HCT116 (cell line): ENCODE measurements around the gene RAD54L2. TPM values are rescaled to one million over a fixed set of nuclear protein-coding genes. Genes with fewer than 3 reads are reported as not detected.

Experiments
- ATAC-seq: fragments of 200-7000 bp; cut with Tn5 transposase; 2 replicates; pipeline ENCODE4 v1.9.1; 2020; ENCODE audit warnings: mild to moderate bottlenecking, moderate library complexity
- BruUV-seq: library from RNA; stranded (reverse); fragments of 400-500 nt; replicated peaks from 2 replicates; lab custom pipeline; 2021; lab: Mats Ljungman, UMichigan
- CTCF ChIA-PET: fragments of 300-600 bp; sonication (Branson Sonifier 250); formaldehyde crosslinking; loops from one replicate; lab custom pipeline; 2021; ENCODE audit warnings: antibody characterized with exemption; lab: Charles Lee
- POLR2A ChIA-PET: fragments of 300-600, 350-600 bp; sonication (Branson Sonifier 250); formaldehyde crosslinking; loops from one replicate; lab custom pipeline; 2021; ENCODE audit warnings: antibody characterized with exemption; lab: Charles Lee
- RAD21 ChIA-PET, 2 experiments: fragments of 300-600 bp; sonication (Branson Sonifier 250); formaldehyde crosslinking; loops; one replicate each; lab custom pipeline; 2023; ENCODE audit warnings: low total read pairs in 2 of 2; ENCODE audit not compliant: uncharacterized antibody in 2 of 2, unreplicated experiment in 2 of 2, low non-redundant PET in 1 of 2; lab: Charles Lee
- DNase-seq: peaks from one replicate; pipeline ENCODE4 v3.0.0-alpha.2; 2010; ENCODE audit warnings: low read depth, low spot score
- H2AFZ ChIP-seq: fragments of 200-600 bp; shearing (Covaris generic), sonication (generic); 2 replicates; pipeline ENCODE4 v1.6.1; 2017; ENCODE audit warnings: low read depth, mixed run types, mixed read lengths, antibody characterized with exemption, low read length; ENCODE audit not compliant: poor library complexity, severe bottlenecking
- H3K27ac ChIP-seq: 2 replicates; pipeline ENCODE4 v1.5.1; 2012; ENCODE audit warnings: low read depth, low read length
- H3K27me3 ChIP-seq: fragments of 200-600 bp; sonication (generic); 2 replicates; pipeline ENCODE4 v1.6.1; 2016; ENCODE audit warnings: mixed run types, low read length, mixed read lengths; ENCODE audit not compliant: insufficient read depth
- H3K36me3 ChIP-seq, 2 experiments: fragments of 200-500 bp in 1 of 2; fragments of 200-600 bp in 1 of 2; sonication (Bioruptor generic) in 1 of 2; sonication (generic) in 1 of 2; 2 replicates each; pipeline versions ENCODE4 v1.5.1 to v1.6.1; 2014 to 2016; ENCODE audit warnings: low read length in 2 of 2, inconsistent platforms in 1 of 2, mixed read lengths in 1 of 2, mixed run types in 1 of 2; ENCODE audit not compliant: insufficient read depth in 2 of 2, control insufficient read depth in 1 of 2
- H3K4me1 ChIP-seq, 2 experiments: fragments of 200-600 bp in 1 of 2; sonication (generic) in 1 of 2; 2 replicates each; pipeline versions ENCODE4 v1.5.1 to v1.6.1; 2012 to 2017; ENCODE audit warnings: low read length in 2 of 2, inconsistent platforms in 1 of 2, mild to moderate bottlenecking in 1 of 2, mixed read lengths in 1 of 2, mixed run types in 1 of 2, moderate library complexity in 1 of 2; ENCODE audit not compliant: insufficient read depth in 2 of 2, control insufficient read depth in 1 of 2
- H3K4me2 ChIP-seq: fragments of 200-600 bp; sonication (generic); 2 replicates; pipeline ENCODE4 v1.6.1; 2017; ENCODE audit warnings: mixed run types, low read length, mixed read lengths
- H3K4me3 ChIP-seq, 2 experiments: fragments of 200-600 bp in 1 of 2; sonication (generic) in 1 of 2; replicated peaks in 1 of 2; 2 replicates each; pipeline ENCODE4 v1.5.1; 2011 to 2016; ENCODE audit warnings: low read length in 2 of 2, control low read depth in 1 of 2, low read depth in 1 of 2, mild to moderate bottlenecking in 1 of 2, mixed read lengths in 1 of 2, mixed run types in 1 of 2
- H3K79me2 ChIP-seq: fragments of 200-600 bp; sonication (generic); 2 replicates; pipeline ENCODE4 v1.6.1; 2017; ENCODE audit warnings: mild to moderate bottlenecking, mixed run types, low read length, moderate library complexity, mixed read lengths; ENCODE audit not compliant: insufficient read depth
- H3K9ac ChIP-seq: fragments of 200-600 bp; sonication (generic); 2 replicates; pipeline ENCODE4 v1.6.1; 2016; ENCODE audit warnings: low read length, mixed read lengths
- H3K9me2 ChIP-seq: fragments of 200-600 bp; sonication (generic), shearing (Covaris generic); 2 replicates; pipeline ENCODE4 v1.6.1; 2017; ENCODE audit warnings: mixed run types, mild to moderate bottlenecking, moderate library complexity; ENCODE audit not compliant: insufficient read depth
- H3K9me3 ChIP-seq, 2 experiments: fragments of 200-500 bp in 1 of 2; fragments of 200-600 bp in 1 of 2; sonication (Bioruptor generic) in 1 of 2; sonication (generic) in 1 of 2; 2 replicates each; pipeline ENCODE4 v1.6.1; 2014 to 2017; ENCODE audit warnings: low read length in 2 of 2, mixed read lengths in 2 of 2, inconsistent platforms in 1 of 2, low read depth in 1 of 2, mild to moderate bottlenecking in 1 of 2, mixed run types in 1 of 2, moderate library complexity in 1 of 2; ENCODE audit not compliant: control insufficient read depth in 1 of 2, insufficient read depth in 1 of 2
- H4K20me1 ChIP-seq: fragments of 200-600 bp; sonication (generic), shearing (Covaris generic); 2 replicates; pipeline ENCODE4 v1.6.1; 2017; ENCODE audit warnings: mixed run types, mild to moderate bottlenecking, moderate library complexity; ENCODE audit not compliant: insufficient read depth
- CBX3 ChIP-seq: IDR thresholded peaks from 2 replicates; pipeline ENCODE4 v1.6.1; 2012; ENCODE audit warnings: low read depth
- CEBPB ChIP-seq: IDR thresholded peaks from 2 replicates; pipeline ENCODE4 v1.6.1; 2012; ENCODE audit warnings: low read depth
- EGR1 ChIP-seq: IDR thresholded peaks from 2 replicates; pipeline ENCODE4 v1.6.1; 2012; ENCODE audit warnings: low read depth
- ELF1 ChIP-seq: IDR thresholded peaks from 2 replicates; pipeline ENCODE4 v1.6.1; 2012; ENCODE audit warnings: low read depth, borderline replicate concordance
- EZH2 ChIP-seq: fragments of 200-600 bp; sonication (generic); IDR thresholded peaks from 2 replicates; pipeline ENCODE4 v1.6.1; 2017; ENCODE audit warnings: antibody characterized with exemption, mixed run types
- EZH2phosphoT487 ChIP-seq: fragments of 200-600 bp; IDR thresholded peaks from 2 replicates; pipeline ENCODE4 v1.6.1; 2018; ENCODE audit warnings: antibody characterized with exemption, borderline replicate concordance
- FOSL1 ChIP-seq: IDR thresholded peaks from 2 replicates; pipeline ENCODE4 v1.6.1; 2012; ENCODE audit warnings: low read depth
- JUND ChIP-seq: IDR thresholded peaks from 2 replicates; pipeline ENCODE4 v1.6.1; 2012
- POLR2A ChIP-seq: IDR thresholded peaks from 2 replicates; pipeline ENCODE4 v1.7.0; 2011; ENCODE audit warnings: borderline replicate concordance; ENCODE audit not compliant: insufficient read depth, insufficient read length; ENCODE audit errors: extremely low read depth
- POLR2AphosphoS5 ChIP-seq: IDR thresholded peaks from 2 replicates; pipeline ENCODE4 v1.6.1; 2011; ENCODE audit warnings: mild to moderate bottlenecking, low read depth, low read length, moderate library complexity
- RAD21 ChIP-seq: IDR thresholded peaks from 2 replicates; pipeline ENCODE4 v1.6.1; 2012; ENCODE audit warnings: low read depth, mild to moderate bottlenecking
- SIN3A ChIP-seq: IDR thresholded peaks from 2 replicates; pipeline ENCODE4 v1.6.1; 2012; ENCODE audit warnings: low read depth
- SRF ChIP-seq: IDR thresholded peaks from 2 replicates; pipeline ENCODE4 v1.6.1; 2012; ENCODE audit warnings: low read depth
- TCF7L2 ChIP-seq: IDR thresholded peaks from 2 replicates; pipeline ENCODE4 v1.7.0; 2011; ENCODE audit warnings: borderline replicate concordance, inconsistent platforms; ENCODE audit not compliant: insufficient read depth, insufficient read length; ENCODE audit errors: extremely low read depth
- YY1 ChIP-seq: IDR thresholded peaks from 2 replicates; pipeline ENCODE4 v1.6.1; 2011; ENCODE audit warnings: low read length, low read depth, moderate library complexity, mild to moderate bottlenecking; ENCODE audit not compliant: insufficient replicate concordance; ENCODE audit errors: extremely low read depth
- ZNF274 ChIP-seq: fragments of 200-500 bp; sonication (Bioruptor generic); IDR thresholded peaks from 2 replicates; pipeline ENCODE4 v1.6.1; 2014; ENCODE audit warnings: mild to moderate bottlenecking, low read depth, low read length, inconsistent platforms
- intact Hi-C: fragments of 100-400 bp; cut with micrococcal nuclease; formaldehyde crosslinking; loops from 2 replicates; pipeline ENCODE4 v1.10.0; 2022
- total RNA-seq: library from RNA; stranded (reverse); gene quantifications from one replicate; pipeline ENCODE4 v1.2.1, GENCODE V29; 2021; ENCODE audit not compliant: unreplicated experiment
- TF ChIP-seq, protein P1 (sequence below): IDR thresholded peaks from 2 replicates; pipeline ENCODE4 v1.6.1; 2012
- TF ChIP-seq, protein P2 (sequence below): IDR thresholded peaks from 2 replicates; pipeline ENCODE4 v1.6.1; 2012
- TF ChIP-seq, protein P3 (sequence below), 3 experiments: fragments of 200-600 bp in 1 of 3; sonication (generic) in 1 of 3; IDR thresholded peaks in 2 of 3; conservative IDR thresholded peaks in 1 of 3; 2 replicates each; pipeline ENCODE4 v1.5.1; 2012 to 2017; ENCODE audit warnings: low read depth in 2 of 3, low read length in 2 of 3, antibody characterized with exemption in 1 of 3, borderline replicate concordance in 1 of 3, control low read depth in 1 of 3, mild to moderate bottlenecking in 1 of 3, mixed read lengths in 1 of 3, mixed run types in 1 of 3, moderate library complexity in 1 of 3; ENCODE audit not compliant: insufficient read depth in 1 of 3
- TF ChIP-seq, protein P4 (sequence below): IDR thresholded peaks from 2 replicates; pipeline ENCODE4 v1.6.1; 2012; ENCODE audit warnings: low read depth

RAD54L2 gene
- total RNA-seq, 1 experiment from 2014 or later = 20.2 TPM

DNA sequence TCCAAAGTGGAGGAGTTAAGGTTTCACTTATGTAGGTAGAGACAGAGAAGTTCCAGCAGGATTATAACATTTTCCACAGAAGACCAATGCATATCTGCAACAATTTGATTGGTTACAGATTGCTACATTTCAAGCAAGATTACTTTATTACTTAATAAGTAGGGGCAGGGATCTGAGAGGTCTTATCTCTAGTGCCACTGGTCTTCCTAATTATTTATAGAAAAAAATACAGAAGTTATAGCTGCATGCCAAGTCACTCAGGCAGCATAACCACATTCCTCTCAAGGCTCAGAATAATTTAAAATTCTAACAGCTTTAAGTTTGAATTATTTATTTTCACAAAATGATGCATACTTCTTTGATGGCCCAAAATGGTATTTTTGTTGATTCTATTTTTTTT lies 30.5 kb downstream of the RAD54L2 start:
- POLR2A ChIA-PET = no interaction called here
- intact Hi-C loops = no loop called here

More for the DNA sequence above, 30.5 kb downstream of the RAD54L2 start:
- H3K9ac ChIP-seq = no peak overlapping the region
- no peak for ATAC-seq
- no TSS peak for BruUV-seq
- H2AFZ ChIP-seq = no peak overlapping the region
- peaks cover 55% of the 10 kb centered on the region for H3K79me2 ChIP-seq
- TF ChIP-seq POLR2A = no peak
- no peak for TF ChIP-seq ELF1
- TF ChIP-seq SIN3A = no peak
- TF ChIP-seq CEBPB = no peak
- TF ChIP-seq, protein P1, sequence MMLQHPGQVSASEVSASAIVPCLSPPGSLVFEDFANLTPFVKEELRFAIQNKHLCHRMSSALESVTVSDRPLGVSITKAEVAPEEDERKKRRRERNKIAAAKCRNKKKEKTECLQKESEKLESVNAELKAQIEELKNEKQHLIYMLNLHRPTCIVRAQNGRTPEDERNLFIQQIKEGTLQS = no peak
- TF ChIP-seq POLR2AphosphoS5 = no peak
- TF ChIP-seq, protein P2, sequence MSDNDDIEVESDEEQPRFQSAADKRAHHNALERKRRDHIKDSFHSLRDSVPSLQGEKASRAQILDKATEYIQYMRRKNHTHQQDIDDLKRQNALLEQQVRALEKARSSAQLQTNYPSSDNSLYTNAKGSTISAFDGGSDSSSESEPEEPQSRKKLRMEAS = no peak
- TF ChIP-seq, protein P3, sequence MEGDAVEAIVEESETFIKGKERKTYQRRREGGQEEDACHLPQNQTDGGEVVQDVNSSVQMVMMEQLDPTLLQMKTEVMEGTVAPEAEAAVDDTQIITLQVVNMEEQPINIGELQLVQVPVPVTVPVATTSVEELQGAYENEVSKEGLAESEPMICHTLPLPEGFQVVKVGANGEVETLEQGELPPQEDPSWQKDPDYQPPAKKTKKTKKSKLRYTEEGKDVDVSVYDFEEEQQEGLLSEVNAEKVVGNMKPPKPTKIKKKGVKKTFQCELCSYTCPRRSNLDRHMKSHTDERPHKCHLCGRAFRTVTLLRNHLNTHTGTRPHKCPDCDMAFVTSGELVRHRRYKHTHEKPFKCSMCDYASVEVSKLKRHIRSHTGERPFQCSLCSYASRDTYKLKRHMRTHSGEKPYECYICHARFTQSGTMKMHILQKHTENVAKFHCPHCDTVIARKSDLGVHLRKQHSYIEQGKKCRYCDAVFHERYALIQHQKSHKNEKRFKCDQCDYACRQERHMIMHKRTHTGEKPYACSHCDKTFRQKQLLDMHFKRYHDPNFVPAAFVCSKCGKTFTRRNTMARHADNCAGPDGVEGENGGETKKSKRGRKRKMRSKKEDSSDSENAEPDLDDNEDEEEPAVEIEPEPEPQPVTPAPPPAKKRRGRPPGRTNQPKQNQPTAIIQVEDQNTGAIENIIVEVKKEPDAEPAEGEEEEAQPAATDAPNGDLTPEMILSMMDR (IDR thresholded peaks at IDR 0.05 in 2 of 3, conservative IDR thresholded peaks at IDR 0.05 in 1 of 3; ENCODE audit: borderline replicate concordance in 1 of 3, insufficient read depth in 1 of 3, low read depth in 2 of 3, low read length in 2 of 3) = no peak
- TF ChIP-seq TCF7L2 = no peak
- no peak for TF ChIP-seq CBX3
- no peak for TF ChIP-seq FOSL1
- TF ChIP-seq SRF = no peak
- no peak for TF ChIP-seq YY1
- TF ChIP-seq ZNF274 = no peak
- TF ChIP-seq RAD21 = no peak
- TF ChIP-seq EZH2phosphoT487 = no peak
- TF ChIP-seq, protein P4, sequence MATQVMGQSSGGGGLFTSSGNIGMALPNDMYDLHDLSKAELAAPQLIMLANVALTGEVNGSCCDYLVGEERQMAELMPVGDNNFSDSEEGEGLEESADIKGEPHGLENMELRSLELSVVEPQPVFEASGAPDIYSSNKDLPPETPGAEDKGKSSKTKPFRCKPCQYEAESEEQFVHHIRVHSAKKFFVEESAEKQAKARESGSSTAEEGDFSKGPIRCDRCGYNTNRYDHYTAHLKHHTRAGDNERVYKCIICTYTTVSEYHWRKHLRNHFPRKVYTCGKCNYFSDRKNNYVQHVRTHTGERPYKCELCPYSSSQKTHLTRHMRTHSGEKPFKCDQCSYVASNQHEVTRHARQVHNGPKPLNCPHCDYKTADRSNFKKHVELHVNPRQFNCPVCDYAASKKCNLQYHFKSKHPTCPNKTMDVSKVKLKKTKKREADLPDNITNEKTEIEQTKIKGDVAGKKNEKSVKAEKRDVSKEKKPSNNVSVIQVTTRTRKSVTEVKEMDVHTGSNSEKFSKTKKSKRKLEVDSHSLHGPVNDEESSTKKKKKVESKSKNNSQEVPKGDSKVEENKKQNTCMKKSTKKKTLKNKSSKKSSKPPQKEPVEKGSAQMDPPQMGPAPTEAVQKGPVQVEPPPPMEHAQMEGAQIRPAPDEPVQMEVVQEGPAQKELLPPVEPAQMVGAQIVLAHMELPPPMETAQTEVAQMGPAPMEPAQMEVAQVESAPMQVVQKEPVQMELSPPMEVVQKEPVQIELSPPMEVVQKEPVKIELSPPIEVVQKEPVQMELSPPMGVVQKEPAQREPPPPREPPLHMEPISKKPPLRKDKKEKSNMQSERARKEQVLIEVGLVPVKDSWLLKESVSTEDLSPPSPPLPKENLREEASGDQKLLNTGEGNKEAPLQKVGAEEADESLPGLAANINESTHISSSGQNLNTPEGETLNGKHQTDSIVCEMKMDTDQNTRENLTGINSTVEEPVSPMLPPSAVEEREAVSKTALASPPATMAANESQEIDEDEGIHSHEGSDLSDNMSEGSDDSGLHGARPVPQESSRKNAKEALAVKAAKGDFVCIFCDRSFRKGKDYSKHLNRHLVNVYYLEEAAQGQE = no peak
- TF ChIP-seq EZH2 = no peak
- TF ChIP-seq JUND = no peak
- TF ChIP-seq EGR1 = no peak
- ChIA-PET RAD21 (no interaction called here), CTCF (no interaction called here)
- H3K4me1 ChIP-seq = no peaks in the 10 kb centered on the region
- H3K9me2 ChIP-seq = no peaks in the 10 kb centered on the region
- H3K9me3 ChIP-seq = no peaks in the 10 kb centered on the region
- no peak overlapping the region for H3K4me2 ChIP-seq
- no peak for DNase-seq
- no peaks in the 10 kb centered on the region for H4K20me1 ChIP-seq
- no peaks in the 10 kb centered on the region for H3K27me3 ChIP-seq
- no peak overlapping the region for H3K27ac ChIP-seq
- no peaks in the 10 kb centered on the region for H3K36me3 ChIP-seq
- no peak overlapping the region for H3K4me3 ChIP-seq
